Thyroid gland (tissue), 4 donors: ENCODE measurements around the gene ACACB. TPM values are rescaled to one million over a fixed set of nuclear protein-coding genes. Genes with fewer than 3 reads are reported as not detected.
A peak's percentile ranks its signal among the peaks of the same experiment; 100 is the strongest.

Source experiments
- DNase-seq, 2 donors: peaks; one replicate each; pipeline ENCODE4 v3.0.0-alpha.2; 2019
- H3K27ac ChIP-seq, 3 donors: fragments of 200-600 bp; sonication (generic); 1 replicate in 2 of 3; 2 replicates in 1 of 3; pipeline ENCODE4 v1.5.1; 2016 to 2019; ENCODE audit warnings: mild to moderate bottlenecking in 1 of 3, moderate library complexity in 1 of 3
- H3K27me3 ChIP-seq: fragments of 200-600 bp; sonication (generic); one replicate; pipeline ENCODE4 v1.5.1; 2019
- H3K36me3 ChIP-seq, 2 donors: fragments of 200-600 bp; sonication (generic); one replicate each; pipeline ENCODE4 v1.5.1; 2016 to 2019
- H3K4me1 ChIP-seq, 2 donors: fragments of 200-600 bp; sonication (generic); one replicate each; pipeline ENCODE4 v1.5.1; 2017 to 2019
- H3K4me3 ChIP-seq, 3 donors: fragments of 200-600 bp; sonication (generic); replicated peaks in 1 of 3; 1 replicate in 2 of 3; 2 replicates in 1 of 3; pipeline ENCODE4 v1.5.1; 2016; ENCODE audit warnings: mild to moderate bottlenecking in 1 of 3
- H3K9me3 ChIP-seq: fragments of 200-600 bp; sonication (generic); one replicate; pipeline ENCODE4 v1.5.1; 2017
- CTCF ChIP-seq, 6 experiments: fragments of 200-600 bp in 3 of 6; fragments of 450-650 bp in 3 of 6; sonication (generic) in 3 of 6; IDR thresholded peaks; one replicate each; pipeline ENCODE4 v1.5.1; 2016 to 2019; ENCODE audit warnings: antibody characterized with exemption in 6 of 6, mild to moderate bottlenecking in 2 of 6, inconsistent platforms in 1 of 6, moderate library complexity in 1 of 6
- POLR2A ChIP-seq, 2 donors: fragments of 450-650 bp; IDR thresholded peaks; one replicate each; pipeline ENCODE4 v1.6.1; 2017; ENCODE audit warnings: antibody characterized with exemption in 2 of 2, mild to moderate bottlenecking in 2 of 2, moderate library complexity in 1 of 2
- WGBS, 2 donors: methylation state at CpG; one replicate each; pipeline ENCODE4 v1.1.5; 2017; 5-methylcytosine and 5-hydroxymethylcytosine counted together
- intact Hi-C: fragments of 100-400 bp; cut with DNase I; formaldehyde crosslinking; loops from one replicate; pipeline ENCODE4 v1.15.1; 2023
- total RNA-seq, 4 donors: library from RNA; depleted of rRNA; stranded (reverse); fragments of >200 nt; gene quantifications; one replicate each; pipeline ENCODE4 v1.2.3, GENCODE V29; 2016

The ACACB gene
- total RNA-seq, 4 donors from 2014 or later, result 115 to 178 (median 140) TPM

GRCh38 chr12:109174468-109174867, 58.1 kb downstream of the ACACB start:
- no peak for TF ChIP-seq CTCF (IDR thresholded peaks at IDR 0.05)
- no peak for TF ChIP-seq POLR2A (IDR thresholded peaks at IDR 0.05)
- no peak overlapping the region for H3K27ac ChIP-seq
- peaks cover 55 to 85% of the 10 kb centered on the region in 2 donors for H3K36me3 ChIP-seq
- H3K4me1 ChIP-seq, result no peaks in the 10 kb centered on the region
- no peaks in the 10 kb centered on the region for H3K27me3 ChIP-seq
- H3K9me3 ChIP-seq, result no peaks in the 10 kb centered on the region
- 97% methylated on average over 1 of the region's 1 CpG for WGBS, 2 donors
- H3K4me3 ChIP-seq, result no peak overlapping the region
- DNase-seq, result no peak
- intact Hi-C loops, result no loop called here

GRCh38 chr12:109178532-109178931, 62.1 kb downstream of the ACACB start:
- Histone ChIP-seq H3K9me3 (no peaks in the 10 kb centered on the region), H3K27me3 (no peaks in the 10 kb centered on the region), H3K4me1 (no peaks in the 10 kb centered on the region), H3K4me3 (no peak overlapping the region), H3K27ac (no peak overlapping the region), H3K36me3 (peaks cover 47 to 71% of the 10 kb centered on the region in 2 donors)
- TF ChIP-seq POLR2A (IDR thresholded peaks at IDR 0.05), result no peak
- no peak for TF ChIP-seq CTCF (IDR thresholded peaks at IDR 0.05)
- intact Hi-C loops, result no loop called here
- no peak for DNase-seq
- WGBS, 2 donors, result 90 to 93% methylated on average over 6 of the region's 6 CpGs

- no peak for DNase-seq
- H3K36me3 ChIP-seq, result peaks cover 36 to 68% of the 10 kb centered on the region in 2 donors
- no peaks in the 10 kb centered on the region for H3K4me1 ChIP-seq
- intact Hi-C loops, result no loop called here
- WGBS, 2 donors, result 94% methylated on average over 5 to 6 of the region's 6 CpGs
- no peak overlapping the region for H3K27ac ChIP-seq
- H3K4me3 ChIP-seq, result no peak overlapping the region
- no peaks in the 10 kb centered on the region for H3K27me3 ChIP-seq
- TF ChIP-seq CTCF (IDR thresholded peaks at IDR 0.05), result no peak
- no peak for TF ChIP-seq POLR2A (IDR thresholded peaks at IDR 0.05)
- no peaks in the 10 kb centered on the region for H3K9me3 ChIP-seq
These were observed 63.5 kb downstream of the ACACB start for GRCh38 chr12:109179927-109180326.

- no peaks in the 10 kb centered on the region for H3K27me3 ChIP-seq
- intact Hi-C loops, result no loop called here
- no peak overlapping the region for H3K27ac ChIP-seq
- no peaks in the 10 kb centered on the region for H3K4me1 ChIP-seq
- no peaks in the 10 kb centered on the region for H3K9me3 ChIP-seq
- TF ChIP-seq POLR2A (IDR thresholded peaks at IDR 0.05), result no peak
- TF ChIP-seq CTCF (IDR thresholded peaks at IDR 0.05), result no peak
- no peak overlapping the region for H3K4me3 ChIP-seq
- 97 to 98% methylated on average over 7 of the region's 7 CpGs for WGBS, 2 donors
- DNase-seq, result peak in 1 of 2 donors; percentile 29
- peaks cover 48 to 71% of the 10 kb centered on the region in 2 donors for H3K36me3 ChIP-seq
These were observed 65.9 kb downstream of the ACACB start for GRCh38 chr12:109182041-109182839.

- 92 to 97% methylated on average over 12 of the region's 12 CpGs for WGBS, 2 donors
- Histone ChIP-seq H3K9me3 (no peaks in the 10 kb centered on the region), H3K4me3 (no peak overlapping the region), H3K27ac (no peak overlapping the region), H3K36me3 (peaks cover 56 to 76% of the 10 kb centered on the region in 2 donors), H3K4me1 (no peaks in the 10 kb centered on the region), H3K27me3 (no peaks in the 10 kb centered on the region)
- no peak for DNase-seq
- intact Hi-C loops, result no loop called here
- TF ChIP-seq CTCF (IDR thresholded peaks at IDR 0.05), result no peak
- TF ChIP-seq POLR2A (IDR thresholded peaks at IDR 0.05), result no peak
These were observed 69.1 kb downstream of the ACACB start for GRCh38 chr12:109185441-109185840.
